MCF 10A (cell line): Measurements from ENCODE around the gene ANKMY1. TPM values are rescaled to one million over a fixed set of nuclear protein-coding genes. Genes with fewer than 3 reads are reported as not detected.

ENCODE experiments used
- BruUV-seq: library from RNA; stranded (reverse); fragments of 400-500 nt; replicated peaks from 2 replicates; lab custom pipeline; 2021; lab: Mats Ljungman, UMichigan
- CTCF ChIA-PET: fragments of 300-600 bp; sonication (Branson Sonifier 250); formaldehyde crosslinking; extraction: SDS; loops from one replicate; lab custom pipeline; 2021; ENCODE audit warnings: antibody characterized with exemption, inconsistent platforms; lab: Yijun Ruan, JAX
- POLR2A ChIA-PET: fragments of 300-600, 350-650 bp; sonication (Branson Sonifier 250); formaldehyde crosslinking; extraction: SDS; loops from one replicate; lab custom pipeline; 2020; ENCODE audit warnings: antibody characterized with exemption, inconsistent platforms; lab: Yijun Ruan, JAX
- DNase-seq: peaks from one replicate; pipeline ENCODE4 v3.0.0-alpha.2; 2018; ENCODE audit not compliant: unreplicated experiment
- H3K27ac Mint-ChIP-seq: one replicate; pipeline ENCODE4 v1.8.0; 2022; ENCODE audit warnings: mild to moderate bottlenecking, low read depth, mixed read lengths; ENCODE audit not compliant: unreplicated experiment
- H3K27me3 Mint-ChIP-seq: one replicate; pipeline ENCODE4 v1.8.0; 2022; ENCODE audit warnings: mixed read lengths; ENCODE audit not compliant: insufficient read depth, unreplicated experiment
- H3K36me3 Mint-ChIP-seq: one replicate; pipeline ENCODE4 v1.8.0; 2022; ENCODE audit warnings: mild to moderate bottlenecking, moderate library complexity, mixed read lengths; ENCODE audit not compliant: insufficient read depth, unreplicated experiment
- H3K4me1 Mint-ChIP-seq: one replicate; pipeline ENCODE4 v1.8.0; 2022; ENCODE audit warnings: mixed read lengths; ENCODE audit not compliant: insufficient read depth, unreplicated experiment
- H3K4me3 Mint-ChIP-seq: one replicate; pipeline ENCODE4 v1.8.0; 2022; ENCODE audit warnings: mild to moderate bottlenecking, moderate library complexity, mixed read lengths; ENCODE audit not compliant: unreplicated experiment
- H3K9me3 Mint-ChIP-seq: one replicate; pipeline ENCODE4 v1.8.0; 2022; ENCODE audit warnings: mixed read lengths; ENCODE audit not compliant: unreplicated experiment
- intact Hi-C: fragments of 100-400 bp; cut with micrococcal nuclease; formaldehyde crosslinking; loops from 2 replicates; pipeline ENCODE4 v1.14.1; 2022
- total RNA-seq: library from RNA; stranded (reverse); gene quantifications from 2 replicates; pipeline ENCODE4 v1.2.3, GENCODE V29; 2022
- TF ChIP-seq, protein P1 (sequence below): fragments of 200-600 bp; IDR thresholded peaks from one replicate; pipeline ENCODE4 v1.8.0; 2022; ENCODE audit warnings: antibody characterized with exemption, mild to moderate bottlenecking; ENCODE audit not compliant: unreplicated experiment

Gene ANKMY1
- total RNA-seq, 1 experiment from 2014 or later = 22.2 TPM

DNA sequence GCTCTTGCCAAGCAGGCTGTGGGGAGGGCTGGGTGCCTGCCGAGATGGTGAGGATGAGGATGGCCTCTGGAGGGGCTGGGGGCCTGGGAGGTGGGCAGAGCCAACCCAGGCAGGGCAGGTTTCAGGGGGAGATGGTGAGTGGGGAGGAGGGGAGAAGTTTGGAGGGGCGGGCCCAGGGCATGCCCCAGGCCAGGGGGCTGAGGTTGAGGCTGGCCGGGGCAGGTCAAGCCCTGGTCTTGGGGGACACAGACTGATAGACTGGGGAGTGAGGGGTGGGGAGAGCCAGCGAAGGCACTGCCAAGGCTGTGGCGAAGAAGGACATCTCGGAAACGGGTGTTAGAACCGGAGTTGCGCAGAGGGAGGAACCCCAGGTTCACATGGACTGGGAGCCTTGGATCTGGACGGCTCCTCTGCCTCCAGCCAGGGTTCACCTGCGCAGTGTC lies 41.4 kb upstream of the ANKMY1 start:
- TF ChIP-seq, protein P1, sequence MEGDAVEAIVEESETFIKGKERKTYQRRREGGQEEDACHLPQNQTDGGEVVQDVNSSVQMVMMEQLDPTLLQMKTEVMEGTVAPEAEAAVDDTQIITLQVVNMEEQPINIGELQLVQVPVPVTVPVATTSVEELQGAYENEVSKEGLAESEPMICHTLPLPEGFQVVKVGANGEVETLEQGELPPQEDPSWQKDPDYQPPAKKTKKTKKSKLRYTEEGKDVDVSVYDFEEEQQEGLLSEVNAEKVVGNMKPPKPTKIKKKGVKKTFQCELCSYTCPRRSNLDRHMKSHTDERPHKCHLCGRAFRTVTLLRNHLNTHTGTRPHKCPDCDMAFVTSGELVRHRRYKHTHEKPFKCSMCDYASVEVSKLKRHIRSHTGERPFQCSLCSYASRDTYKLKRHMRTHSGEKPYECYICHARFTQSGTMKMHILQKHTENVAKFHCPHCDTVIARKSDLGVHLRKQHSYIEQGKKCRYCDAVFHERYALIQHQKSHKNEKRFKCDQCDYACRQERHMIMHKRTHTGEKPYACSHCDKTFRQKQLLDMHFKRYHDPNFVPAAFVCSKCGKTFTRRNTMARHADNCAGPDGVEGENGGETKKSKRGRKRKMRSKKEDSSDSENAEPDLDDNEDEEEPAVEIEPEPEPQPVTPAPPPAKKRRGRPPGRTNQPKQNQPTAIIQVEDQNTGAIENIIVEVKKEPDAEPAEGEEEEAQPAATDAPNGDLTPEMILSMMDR = no peak
- Mint-ChIP-seq H3K36me3 (peaks cover 5% of the 10 kb centered on the region), H3K27ac (peak overlapping the region; percentile 19), H3K4me3 (no peak overlapping the region), H3K4me1 (no peaks in the 10 kb centered on the region), H3K27me3 (no peaks in the 10 kb centered on the region), H3K9me3 (no peaks in the 10 kb centered on the region)
- intact Hi-C loops = no loop called here
- BruUV-seq = no TSS peak
- CTCF ChIA-PET = no interaction called here
- POLR2A ChIA-PET = interaction anchor here (1.0 kb wide), 1 partner anchor 12 kb away, joined by 4 read pairs; no protein-coding TSS in a partner anchor
- DNase-seq = no peak

- Mint-ChIP-seq H3K4me1 (no peaks in the 10 kb centered on the region), H3K4me3 (no peak overlapping the region), H3K9me3 (no peaks in the 10 kb centered on the region), H3K36me3 (peaks cover 7% of the 10 kb centered on the region), H3K27ac (peak overlapping the region; percentile 19), H3K27me3 (no peaks in the 10 kb centered on the region)
- no TSS peak for BruUV-seq
- POLR2A ChIA-PET = interaction anchor here (1.0 kb wide), 1 partner anchor 11 kb away, joined by 4 read pairs; no protein-coding TSS in a partner anchor
- no peak for DNase-seq
- intact Hi-C loops = no loop called here
- CTCF ChIA-PET = no interaction called here
- TF ChIP-seq, protein P1 = no peak
Observed at GRCh38 chr2:240598311-240598911, 40.6 kb upstream of the ANKMY1 start.

- POLR2A ChIA-PET = interaction anchor here (1.2 kb wide), 1 partner anchor 8 kb away, joined by 3 read pairs; no protein-coding TSS in a partner anchor
- no peaks in the 10 kb centered on the region for H3K4me1 Mint-ChIP-seq
- TF ChIP-seq, protein P1 = no peak
- no TSS peak for BruUV-seq
- no peaks in the 10 kb centered on the region for H3K9me3 Mint-ChIP-seq
- H3K4me3 Mint-ChIP-seq = no peak overlapping the region
- no peaks in the 10 kb centered on the region for H3K27me3 Mint-ChIP-seq
- CTCF ChIA-PET = interaction anchor here (0.6 kb wide), 1 partner anchor 476 kb away, joined by 3 read pairs; no protein-coding TSS in a partner anchor
- intact Hi-C loops = no loop called here
- H3K36me3 Mint-ChIP-seq = peaks cover 9% of the 10 kb centered on the region
- H3K27ac Mint-ChIP-seq = no peak overlapping the region
- no peak for DNase-seq
Observed at GRCh38 chr2:240597419-240598181, 39.8 kb upstream of the ANKMY1 start.

DNA sequence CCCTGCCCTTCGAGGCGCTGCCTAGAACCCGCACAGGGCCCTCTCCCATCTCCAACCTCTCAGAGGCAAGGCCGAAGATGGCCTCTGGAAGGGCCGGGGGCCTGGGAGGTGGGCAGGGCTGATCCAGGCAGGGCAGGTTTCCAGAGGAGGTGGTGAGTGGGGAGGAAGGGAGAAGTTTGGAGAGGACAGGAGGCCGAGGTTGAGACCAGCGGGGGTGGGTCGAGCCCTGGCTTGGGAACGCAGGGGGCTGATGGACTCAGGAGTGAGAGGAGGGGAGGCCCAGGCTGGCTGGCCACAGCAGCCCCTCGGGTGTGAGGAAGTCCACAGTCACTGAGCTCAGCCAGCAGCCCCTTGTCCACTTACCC lies 39.2 kb upstream of the ANKMY1 start:
- POLR2A ChIA-PET = interaction anchor here (1.2 kb wide), 1 partner anchor 8 kb away, joined by 3 read pairs; no protein-coding TSS in a partner anchor
- peaks cover 9% of the 10 kb centered on the region for H3K36me3 Mint-ChIP-seq
- no peak overlapping the region for H3K27ac Mint-ChIP-seq
- no TSS peak for BruUV-seq
- no peaks in the 10 kb centered on the region for H3K9me3 Mint-ChIP-seq
- CTCF ChIA-PET = no interaction called here
- intact Hi-C loops = no loop called here
- no peak for DNase-seq
- no peak overlapping the region for H3K4me3 Mint-ChIP-seq
- no peaks in the 10 kb centered on the region for H3K4me1 Mint-ChIP-seq
- TF ChIP-seq, protein P1 = no peak
- no peaks in the 10 kb centered on the region for H3K27me3 Mint-ChIP-seq
